HEK293 (cell line): Measurements from ENCODE around the gene LYPD6B.

ENCODE experiments used
- CTCF ChIP-seq: fragments of 450-650 bp; formaldehyde crosslinking; IDR thresholded peaks from 2 replicates; pipeline ENCODE4 v1.5.1; 2016; ENCODE audit warnings: missing biosample characterization, missing genetic modification characterization
- HOXA7 ChIP-seq: sonication (generic); formaldehyde crosslinking; IDR thresholded peaks from 2 replicates; pipeline ENCODE4 v1.8.1; 2022; ENCODE audit warnings: missing genetic modification reagents, borderline replicate concordance
- HOXC10 ChIP-seq: sonication (generic); formaldehyde crosslinking; IDR thresholded peaks from 2 replicates; pipeline ENCODE4 v1.8.1; 2023; ENCODE audit warnings: mild to moderate bottlenecking, missing genetic modification reagents
- MYNN ChIP-seq: fragments of 450-650 bp; formaldehyde crosslinking; IDR thresholded peaks from 2 replicates; pipeline ENCODE4 v1.5.1; 2016; ENCODE audit warnings: missing biosample characterization, missing genetic modification characterization, borderline replicate concordance
- YY1 ChIP-seq: fragments of 450-650 bp; formaldehyde crosslinking; IDR thresholded peaks from 2 replicates; pipeline ENCODE4 v1.5.1; 2018; ENCODE audit warnings: missing biosample characterization, missing genetic modification characterization
- ZBTB8A ChIP-seq: fragments of 450-650 bp; formaldehyde crosslinking; IDR thresholded peaks from 2 replicates; pipeline ENCODE4 v1.5.1; 2016; ENCODE audit warnings: missing biosample characterization, missing genetic modification characterization
- ZNF148 ChIP-seq: fragments of 450-650 bp; formaldehyde crosslinking; IDR thresholded peaks from 2 replicates; pipeline ENCODE4 v1.5.0; 2017; ENCODE audit warnings: missing biosample characterization, missing genetic modification characterization, borderline replicate concordance
- ZNF174 ChIP-seq: fragments of 450-650 bp; formaldehyde crosslinking; IDR thresholded peaks from 2 replicates; pipeline ENCODE4 v1.5.0; 2017; ENCODE audit warnings: missing biosample characterization, mild to moderate bottlenecking, missing genetic modification characterization
- ZNF24 ChIP-seq: fragments of 450-650 bp; formaldehyde crosslinking; IDR thresholded peaks from 2 replicates; pipeline ENCODE4 v1.5.1; 2016; ENCODE audit warnings: missing biosample characterization, missing genetic modification characterization
- ZNF37A ChIP-seq: fragments of 450-650 bp; IDR thresholded peaks from 2 replicates; pipeline ENCODE4 v1.5.1; 2018; ENCODE audit warnings: missing biosample characterization, missing genetic modification characterization
- ZNF585B ChIP-seq: fragments of 450-650 bp; formaldehyde crosslinking; IDR thresholded peaks from 2 replicates; pipeline ENCODE4 v1.5.1; 2016; ENCODE audit warnings: missing biosample characterization, missing genetic modification characterization
- ZNF670 ChIP-seq: fragments of 450-650 bp; formaldehyde crosslinking; IDR thresholded peaks from 2 replicates; pipeline ENCODE4 v1.5.1; 2016; ENCODE audit warnings: missing biosample characterization, missing genetic modification characterization, low read depth
- ZNF776 ChIP-seq: fragments of 450-650 bp; formaldehyde crosslinking; IDR thresholded peaks from 2 replicates; pipeline ENCODE4 v1.5.0; 2017; ENCODE audit warnings: missing biosample characterization, missing genetic modification characterization, borderline replicate concordance
- ZSCAN30 ChIP-seq: fragments of 450-650 bp; IDR thresholded peaks from 2 replicates; pipeline ENCODE4 v1.5.1; 2018; ENCODE audit warnings: missing biosample characterization, mild to moderate bottlenecking, missing genetic modification characterization, moderate library complexity

DNA sequence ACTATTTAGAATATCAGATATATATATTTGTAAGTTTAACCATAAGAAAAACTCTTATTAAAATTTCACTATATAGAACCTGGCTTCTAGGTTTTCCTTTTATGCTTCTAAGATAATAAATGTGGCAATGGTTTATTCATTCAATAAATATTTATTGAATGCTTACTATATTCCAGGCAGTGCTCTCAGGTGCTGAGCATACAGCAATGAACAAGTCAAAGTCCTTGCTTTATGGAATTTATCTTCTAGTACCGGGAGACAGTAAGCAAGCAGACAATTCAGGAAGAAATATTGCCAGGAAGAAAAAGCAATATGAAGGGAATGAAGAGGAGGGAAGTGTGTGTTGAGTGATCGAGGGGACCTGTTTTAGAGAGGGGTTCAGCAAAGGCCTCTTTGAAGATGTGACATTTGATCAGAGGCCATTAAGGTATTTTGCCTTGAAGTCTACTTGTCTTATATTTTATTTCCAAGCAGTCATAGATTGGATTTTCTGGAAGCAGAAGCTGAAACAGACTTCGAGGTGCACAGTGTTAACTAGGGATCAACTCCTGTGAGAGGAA is 197.4 kb downstream of the LYPD6B start:
- TF ChIP-seq YY1 (no peak), ZBTB8A (tag by site-specific recombination) (no peak), ZNF148 (no peak), HOXA7 (CRISPR knock-in tag) (no peak), CTCF (no peak), HOXC10 (CRISPR knock-in tag) (no peak), ZNF24 (tag by site-specific recombination) (no peak), ZNF776 (no peak), ZNF37A (no peak), ZSCAN30 (tag by site-specific recombination) (no peak), ZNF174 (tag by site-specific recombination) (no peak), MYNN (tag by site-specific recombination) (no peak), ZNF670 (no peak), ZNF585B (tag by site-specific recombination) (no peak)
